H1 (cell line): ENCODE results near the gene TAF4. TPM values are rescaled to one million over a fixed set of nuclear protein-coding genes. Genes with fewer than 3 reads are reported as not detected.

ENCODE experiments used
- CTCF ChIA-PET: fragments of 300-600 bp; sonication (Branson Sonifier 250); formaldehyde crosslinking; loops from one replicate; lab custom pipeline; 2021; ENCODE audit not compliant: partially characterized antibody; lab: Charles Lee
- POLR2A ChIA-PET: fragments of 300-600 bp; sonication (Branson Sonifier 250); formaldehyde crosslinking; loops from one replicate; lab custom pipeline; 2021; ENCODE audit warnings: inconsistent platforms; ENCODE audit not compliant: partially characterized antibody; lab: Charles Lee
- DNase-seq, 2 experiments: peaks; one replicate each; pipeline versions ENCODE4 v3.0.0 to v3.0.0-alpha.2; 2010 to 2022; ENCODE audit warnings: low spot score in 2 of 2, low read depth in 1 of 2, mixed read lengths in 1 of 2
- FAIRE-seq: peaks from 2 replicates; lab custom pipeline; 2011; peaks lifted over from hg19 to GRCh38; lab: Jason Lieb, UNC
- H2AFZ ChIP-seq: 2 replicates; pipeline ENCODE4 v1.8.1; 2012; ENCODE audit warnings: low read length, inconsistent platforms
- H2AK5ac ChIP-seq: 2 replicates; pipeline ENCODE4 v1.6.1; 2013; ENCODE audit warnings: low read depth, low read length
- H2BK120ac ChIP-seq: replicated peaks from 2 replicates; pipeline ENCODE3; 2013; ENCODE audit warnings: low read depth, low read length, inconsistent platforms
- H2BK12ac ChIP-seq: 2 replicates; pipeline ENCODE4 v1.6.1; 2013; ENCODE audit warnings: low read depth, low read length
- H2BK15ac ChIP-seq: 2 replicates; pipeline ENCODE4 v1.6.1; 2013; ENCODE audit warnings: low read length
- H2BK20ac ChIP-seq: 2 replicates; pipeline ENCODE4 v1.6.1; 2013; ENCODE audit warnings: low read length
- H2BK5ac ChIP-seq: 2 replicates; pipeline ENCODE4 v1.6.1; 2013; ENCODE audit warnings: low read depth, low read length
- H3K14ac ChIP-seq: 2 replicates; pipeline ENCODE4 v1.6.1; 2013; ENCODE audit warnings: inconsistent platforms; ENCODE audit not compliant: insufficient read length
- H3K18ac ChIP-seq: 2 replicates; pipeline ENCODE4 v1.6.1; 2013; ENCODE audit warnings: low read length; ENCODE audit errors: extremely low read depth
- H3K23ac ChIP-seq: 2 replicates; pipeline ENCODE4 v1.6.1; 2013; ENCODE audit warnings: inconsistent platforms; ENCODE audit not compliant: insufficient read length
- H3K23me2 ChIP-seq: 2 replicates; pipeline ENCODE4 v1.6.1; 2013; ENCODE audit warnings: low read depth, low read length
- H3K27ac ChIP-seq: 2 replicates; pipeline ENCODE4 v1.6.1; 2011; ENCODE audit warnings: low read depth, low read length, inconsistent platforms
- H3K27me3 ChIP-seq, 4 experiments: replicated peaks in 1 of 4; 1 replicate in 1 of 4; 2 replicates in 3 of 4; pipeline versions ENCODE4 v1.6.1 to v1.8.1; 2011 to 2013; ENCODE audit warnings: low read length in 3 of 4, mild to moderate bottlenecking in 3 of 4, inconsistent platforms in 2 of 4, mixed read lengths in 2 of 4, moderate library complexity in 1 of 4; ENCODE audit not compliant: control insufficient read depth in 3 of 4, insufficient read depth in 3 of 4; ENCODE audit errors: extremely low read depth in 1 of 4
- H3K36me3 ChIP-seq, 4 experiments: 2 replicates each; pipeline versions ENCODE4 v1.6.1 to v1.8.1; 2011 to 2013; ENCODE audit warnings: mild to moderate bottlenecking in 4 of 4, low read length in 3 of 4, moderate library complexity in 2 of 4, control low read depth in 1 of 4, inconsistent platforms in 1 of 4; ENCODE audit not compliant: insufficient read depth in 4 of 4, control insufficient read depth in 2 of 4
- H3K4ac ChIP-seq: replicated peaks from 2 replicates; pipeline ENCODE3; 2013; ENCODE audit warnings: low read length, low read depth, mixed read lengths, inconsistent platforms; ENCODE audit not compliant: insufficient read length
- H3K4me1 ChIP-seq, 4 experiments: replicated peaks in 1 of 4; 1 replicate in 1 of 4; 2 replicates in 3 of 4; pipeline versions ENCODE4 v1.6.1 to v1.8.1; 2011 to 2013; ENCODE audit warnings: low read length in 3 of 4, inconsistent platforms in 2 of 4, mixed read lengths in 1 of 4; ENCODE audit not compliant: insufficient read depth in 4 of 4, control insufficient read depth in 3 of 4
- H3K4me2 ChIP-seq, 2 experiments: 2 replicates each; pipeline versions ENCODE4 v1.6.1 to v1.8.1; 2011 to 2013; ENCODE audit warnings: low read depth in 2 of 2, low read length in 2 of 2, control low read depth in 1 of 2, inconsistent platforms in 1 of 2, mild to moderate bottlenecking in 1 of 2; ENCODE audit not compliant: insufficient read depth in 1 of 2
- H3K4me3 ChIP-seq, 4 experiments: fragments of 200-600, 300-600 bp in 1 of 4; sonication (generic), shearing (Covaris generic), sonication (Bioruptor Twin) in 1 of 4; 2 replicates each; pipeline versions ENCODE4 v1.5.1 to v1.8.1; 2011 to 2016; ENCODE audit warnings: low read length in 4 of 4, low read depth in 3 of 4, control low read depth in 2 of 4, inconsistent platforms in 2 of 4, mild to moderate bottlenecking in 2 of 4, mixed read lengths in 1 of 4, moderate library complexity in 1 of 4; ENCODE audit not compliant: insufficient read depth in 2 of 4; ENCODE audit errors: extremely low read depth in 1 of 4
- H3K56ac ChIP-seq: replicated peaks from 2 replicates; pipeline ENCODE3; 2013; ENCODE audit warnings: low read depth, mild to moderate bottlenecking, mixed read lengths, low read length, inconsistent platforms; ENCODE audit not compliant: insufficient read length
- H3K79me1 ChIP-seq: 2 replicates; pipeline ENCODE4 v1.6.1; 2013; ENCODE audit warnings: low read depth, low read length, control low read depth
- H3K79me2 ChIP-seq, 2 experiments: 2 replicates each; pipeline versions ENCODE4 v1.6.1 to v1.8.1; 2012 to 2013; ENCODE audit warnings: low read length in 2 of 2, mild to moderate bottlenecking in 2 of 2, inconsistent platforms in 1 of 2; ENCODE audit not compliant: insufficient read depth in 2 of 2, control insufficient read depth in 1 of 2
- H3K9ac ChIP-seq, 4 experiments: replicated peaks in 1 of 4; 1 replicate in 1 of 4; 2 replicates in 3 of 4; pipeline versions ENCODE4 v1.6.1 to v1.8.1; 2011 to 2013; ENCODE audit warnings: low read depth in 3 of 4, low read length in 3 of 4, control low read depth in 2 of 4, mild to moderate bottlenecking in 2 of 4, moderate library complexity in 2 of 4, inconsistent platforms in 1 of 4; ENCODE audit errors: extremely low read depth in 1 of 4
- H3K9me3 ChIP-seq, 2 experiments: 2 replicates each; pipeline versions ENCODE4 v1.6.1 to v1.8.1; 2012 to 2013; ENCODE audit warnings: mild to moderate bottlenecking in 2 of 2, moderate library complexity in 2 of 2, control low read depth in 1 of 2, inconsistent platforms in 1 of 2, low read depth in 1 of 2, low read length in 1 of 2, mixed read lengths in 1 of 2; ENCODE audit not compliant: insufficient read depth in 2 of 2
- H4K20me1 ChIP-seq, 2 experiments: replicated peaks in 1 of 2; 2 replicates each; pipeline versions ENCODE3 to v1.8.1; 2011 to 2013; ENCODE audit warnings: inconsistent platforms in 2 of 2, low read length in 2 of 2, mild to moderate bottlenecking in 1 of 2; ENCODE audit not compliant: insufficient read depth in 2 of 2, control insufficient read depth in 1 of 2
- H4K5ac ChIP-seq: 2 replicates; pipeline ENCODE4 v1.6.1; 2013; ENCODE audit warnings: low read length, low read depth, mixed read lengths, inconsistent platforms; ENCODE audit not compliant: insufficient read length
- H4K8ac ChIP-seq: 2 replicates; pipeline ENCODE4 v1.8.0; 2013; ENCODE audit warnings: mild to moderate bottlenecking, moderate library complexity, low read length, inconsistent platforms; ENCODE audit not compliant: insufficient read depth; ENCODE audit errors: extremely low read depth
- H4K91ac ChIP-seq: replicated peaks from 2 replicates; pipeline ENCODE3; 2013; ENCODE audit warnings: low read length, mixed read lengths, inconsistent platforms; ENCODE audit not compliant: insufficient read length
- ASH2L ChIP-seq: fragments of 200-600, 300-600 bp; sonication (generic); IDR thresholded peaks from one replicate; pipeline ENCODE4 v1.7.1; 2017; ENCODE audit warnings: low read length
- CBX5 ChIP-seq: fragments of 300-800, 300-1000 bp; sonication (generic); IDR thresholded peaks from 2 replicates; pipeline ENCODE4 v1.7.1; 2016; ENCODE audit warnings: antibody characterized with exemption, low read length, low read depth
- CHD2 ChIP-seq: IDR thresholded peaks from 2 replicates; pipeline ENCODE4 v1.6.1; 2012; ENCODE audit warnings: low read length, improper control_type of control experiment
- GABPA ChIP-seq: IDR thresholded peaks from 2 replicates; pipeline ENCODE4 v1.6.1; 2011; ENCODE audit warnings: mild to moderate bottlenecking, low read length, moderate library complexity, borderline replicate concordance; ENCODE audit not compliant: insufficient read depth
- JUND ChIP-seq: IDR thresholded peaks from 2 replicates; pipeline ENCODE4 v1.6.1; 2011; ENCODE audit warnings: mild to moderate bottlenecking, improper control_type of control experiment, low read length
- NANOG ChIP-seq: IDR thresholded peaks from 2 replicates; pipeline ENCODE4 v1.6.1; 2011; ENCODE audit warnings: low read length, low read depth, mild to moderate bottlenecking, inconsistent platforms; ENCODE audit not compliant: insufficient read depth, poor library complexity, severe bottlenecking
- SP1 ChIP-seq: IDR thresholded peaks from 2 replicates; pipeline ENCODE4 v1.6.1; 2011; ENCODE audit warnings: low read depth, low read length
- TBP ChIP-seq: IDR thresholded peaks from 2 replicates; pipeline ENCODE4 v1.6.1; 2011; ENCODE audit warnings: low read depth, low read length, improper control_type of control experiment
- WGBS, 2 experiments: shearing (Covaris generic) in 1 of 2; methylation state at CpG; one replicate each; pipeline versions ENCODE4 v1.1.6 to v1.1.7; 2013 to 2015; ENCODE audit warnings: low lambda C conversion rate in 2 of 2, mixed read lengths in 2 of 2, inconsistent platforms in 1 of 2, low coverage in 1 of 2, missing lambda C conversion rate in 1 of 2; ENCODE audit not compliant: insufficient replicate concordance in 2 of 2, insufficient coverage in 1 of 2, insufficient read length in 1 of 2; ENCODE audit errors: extremely low coverage in 1 of 2, missing lambda C conversion rate in 1 of 2; 5-methylcytosine and 5-hydroxymethylcytosine counted together
- polyA plus RNA-seq, 7 experiments: library from polyadenylated mRNA; depleted of rRNA in 3 of 7; stranded (reverse) in 5 of 7; unstranded in 2 of 7; fragments of >200 nt in 5 of 7; fragments of 200-250 nt in 2 of 7; gene quantifications; 1 replicate in 5 of 7; 2 replicates in 1 of 7; 4 replicates in 1 of 7; pipeline versions ENCODE4 v1.2.1 to v1.2.3, GENCODE V29; 2011 to 2013; ENCODE audit warnings: missing spikeins in 2 of 7, mixed read lengths in 2 of 7
- total RNA-seq: library from RNA; stranded (reverse); fragmentation: NEBNext Ultra II Directional; extraction: Animal tissue kit (Norgen Biotek cat#: 25700); gene quantifications from 2 replicates; pipeline ENCODE4 v1.2.1, GENCODE V29; 2021

TAF4 gene
- total and polyA plus RNA-seq, 2 of the 8 experiments (the other 6 are each of a cell fraction or from before 2014, with no cell fraction given), result 16.0 to 30.1 TPM

DNA sequence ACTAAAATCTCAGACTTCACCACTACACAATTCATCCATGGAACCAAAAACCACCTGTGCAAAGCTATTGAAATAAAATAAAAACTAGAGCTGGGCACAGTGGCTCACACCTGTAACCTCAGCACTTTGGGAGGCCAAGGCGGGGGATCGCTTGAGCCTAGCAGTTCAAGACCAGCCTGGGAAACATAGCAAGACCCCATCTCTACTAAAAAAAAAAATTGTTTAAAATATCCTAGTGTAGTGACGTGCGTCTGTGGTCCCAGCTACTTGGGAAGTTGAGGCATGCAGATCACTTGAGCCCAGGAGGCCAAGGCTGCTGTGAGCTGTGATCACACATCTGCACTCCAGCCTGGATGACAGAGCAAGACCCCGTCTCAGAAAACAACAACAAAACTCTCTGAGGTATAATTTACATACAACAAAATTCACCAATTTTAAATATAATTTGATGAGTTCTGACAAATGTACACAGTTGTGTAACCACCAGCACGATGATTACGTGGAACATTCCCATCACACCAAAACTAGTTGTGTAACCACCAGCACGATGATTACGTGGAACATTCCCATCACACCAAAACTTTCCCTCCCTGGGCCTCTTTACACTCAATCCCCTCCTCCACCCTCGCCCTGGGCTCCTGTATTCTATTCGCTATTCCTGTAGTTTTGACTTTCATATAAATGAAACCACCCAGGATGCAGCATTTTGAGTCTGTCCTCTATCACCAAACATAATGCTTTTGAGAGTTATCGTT is 107.5 kb downstream of the TAF4 start:
- Histone ChIP-seq H3K27ac (no peak overlapping the region), H4K8ac (no peak overlapping the region), H3K18ac (no peak overlapping the region), H2BK5ac (no peak overlapping the region), H3K4me2 (no peak overlapping the region), H3K14ac (no peak overlapping the region), H3K4ac (no peak overlapping the region), H2BK12ac (no peak overlapping the region), H2AFZ (no peak overlapping the region), H3K4me1 (peaks cover 0 to 11% (median 0%) of the 10 kb centered on the region in 4 experiments; a peak in 3 of 7 replicates)
- TF ChIP-seq GABPA (no peak), TBP (no peak), SP1 (no peak), NANOG (no peak), ASH2L (no peak), CHD2 (no peak), JUND (no peak), CBX5 (no peak)
- TF ChIP-seq, all 59 proteins: peak for 0
- no peaks in the 10 kb centered on the region for H3K9me3 ChIP-seq
- H4K20me1 ChIP-seq, result peaks cover 0 to under 1% of the 10 kb centered on the region in 2 experiments
- H3K9ac ChIP-seq, result no peak overlapping the region
- FAIRE-seq (no peak), DNase-seq (no peak)
- no peak overlapping the region for H3K23ac ChIP-seq
- no peaks in the 10 kb centered on the region for H3K79me2 ChIP-seq
- H4K5ac ChIP-seq, result no peak overlapping the region
- H2BK20ac ChIP-seq, result no peak overlapping the region
- POLR2A ChIA-PET, result no interaction called here
- no peak overlapping the region for H2AK5ac ChIP-seq
- H3K4me3 ChIP-seq, result no peak overlapping the region
- no peak overlapping the region for H2BK15ac ChIP-seq
- H4K91ac ChIP-seq, result no peak overlapping the region
- H3K36me3 ChIP-seq, result no peaks in the 10 kb centered on the region
- CTCF ChIA-PET, result interaction anchor here (1.8 kb wide), 1 partner anchor 8 kb away, joined by 4 read pairs; no protein-coding TSS in a partner anchor
- WGBS, 2 experiments, result 91% methylated on average over 12 of the region's 12 CpGs; no CpG with 5 or more reads in 1 of the 2 experiments
- no peak overlapping the region for H3K56ac ChIP-seq
- H3K79me1 ChIP-seq, result no peaks in the 10 kb centered on the region; the same call in 1 of the 2 replicates
- no peaks in the 10 kb centered on the region for H3K23me2 ChIP-seq
- H2BK120ac ChIP-seq, result no peak overlapping the region
- no peaks in the 10 kb centered on the region; a peak in 1 of 7 replicates for H3K27me3 ChIP-seq
